GM21737 (cell line): Measurements from ENCODE around the gene TPSB2.
"Not testable (repeated sequence)": the region's sequence is repeated elsewhere in the genome, so short reads cannot be mapped to it uniquely, and the experiment has no call there.

ENCODE experiments used
- ATAC-seq: cut with Tn5 transposase; IDR thresholded peaks from one replicate; pipeline ENCODE4 v1.9.1; 2021; ENCODE audit warnings: mild to moderate bottlenecking, moderate library complexity; ENCODE audit not compliant: unreplicated experiment

Gene TPSB2

DNA sequence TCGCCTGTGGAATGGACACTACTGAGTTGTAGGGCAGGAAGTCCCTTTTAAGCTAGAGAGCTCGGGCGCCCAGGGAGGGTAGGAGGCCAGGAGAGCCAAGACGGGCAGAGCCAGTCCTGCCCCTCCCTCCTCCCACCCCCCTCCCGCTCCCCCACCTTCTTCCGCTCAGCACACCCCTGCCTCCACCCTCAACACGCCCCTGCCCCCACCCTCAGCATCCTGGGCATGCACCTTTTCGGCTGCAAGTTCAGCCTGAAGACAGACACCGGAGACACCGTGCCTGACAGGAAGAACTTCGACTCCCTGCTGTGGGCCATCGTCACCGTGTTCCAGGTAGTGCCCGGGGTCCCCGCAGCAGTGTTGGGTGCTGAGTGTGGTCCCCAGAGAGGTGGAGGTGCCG, 23.2 kb downstream of the TPSB2 start:
- ATAC-seq, result no peak

DNA sequence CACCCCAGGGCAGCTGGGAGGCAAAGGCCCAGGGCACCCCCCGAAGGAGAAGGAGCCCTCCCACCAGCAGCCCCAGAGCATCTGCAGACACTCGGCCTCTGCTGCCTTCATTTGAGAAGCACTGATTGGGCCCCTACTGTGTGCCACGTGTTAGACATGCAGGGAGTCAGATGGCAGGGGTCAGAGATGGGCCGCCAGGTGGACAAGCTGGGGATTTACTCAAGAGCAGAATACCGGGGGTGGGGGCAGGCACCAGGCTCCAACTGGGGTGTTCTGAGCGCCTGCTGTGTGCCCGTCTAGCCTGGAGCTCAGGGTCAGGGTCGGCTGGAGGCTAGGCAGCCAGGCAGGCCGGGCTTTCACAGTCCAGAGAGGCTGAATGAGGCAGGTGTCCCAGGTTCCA, 23.7 kb downstream of the TPSB2 start:
- ATAC-seq, result no peak

DNA sequence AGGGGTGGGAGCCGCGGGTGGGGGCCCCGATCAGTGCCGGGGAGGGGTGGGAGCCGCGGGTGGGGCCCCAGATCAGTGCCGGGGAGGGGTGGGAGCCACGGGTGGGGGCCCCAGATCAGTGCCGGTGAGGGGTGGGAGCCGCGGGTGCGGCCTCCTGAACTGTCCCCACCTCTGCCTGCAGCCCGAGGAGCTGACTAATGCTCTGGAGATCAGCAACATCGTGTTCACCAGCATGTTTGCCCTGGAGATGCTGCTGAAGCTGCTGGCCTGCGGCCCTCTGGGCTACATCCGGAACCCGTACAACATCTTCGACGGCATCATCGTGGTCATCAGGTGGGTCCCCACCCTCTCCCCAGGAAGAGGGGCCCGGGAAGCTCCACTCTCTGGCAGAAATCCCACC, 25.1 kb downstream of the TPSB2 start:
- ATAC-seq, result no peak

DNA sequence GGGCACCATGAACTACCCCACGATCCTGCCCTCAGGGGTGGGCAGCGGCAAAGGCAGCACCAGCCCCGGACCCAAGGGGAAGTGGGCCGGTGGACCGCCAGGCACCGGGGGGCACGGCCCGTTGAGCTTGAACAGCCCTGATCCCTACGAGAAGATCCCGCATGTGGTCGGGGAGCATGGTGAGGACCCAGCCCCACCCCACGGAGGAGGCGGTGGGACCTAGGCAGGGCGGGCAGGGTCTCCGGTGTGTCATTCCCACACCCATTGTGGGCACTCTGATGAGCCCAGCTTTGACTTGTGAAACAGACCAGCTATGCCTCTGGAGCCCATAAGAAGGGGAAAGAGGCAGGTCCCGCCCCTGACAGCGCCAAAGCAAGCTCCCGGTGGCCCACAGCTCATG, 27.7 kb downstream of the TPSB2 start:
- ATAC-seq, result no peak

DNA sequence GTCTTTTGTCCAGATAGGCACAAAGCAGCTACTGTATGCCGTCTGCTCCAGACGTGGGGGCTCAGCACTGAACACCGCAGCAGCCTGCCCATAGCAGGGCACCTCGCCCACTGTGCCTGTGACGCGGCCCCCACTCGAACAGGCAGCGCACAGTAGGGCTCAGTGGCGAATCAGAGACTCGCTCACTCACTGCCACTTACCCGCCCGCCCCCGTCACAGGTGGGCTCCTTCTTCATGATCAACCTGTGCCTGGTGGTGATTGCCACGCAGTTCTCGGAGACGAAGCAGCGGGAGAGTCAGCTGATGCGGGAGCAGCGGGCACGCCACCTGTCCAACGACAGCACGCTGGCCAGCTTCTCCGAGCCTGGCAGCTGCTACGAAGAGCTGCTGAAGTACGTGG, 28.5 kb downstream of the TPSB2 start:
- ATAC-seq, result no peak

DNA sequence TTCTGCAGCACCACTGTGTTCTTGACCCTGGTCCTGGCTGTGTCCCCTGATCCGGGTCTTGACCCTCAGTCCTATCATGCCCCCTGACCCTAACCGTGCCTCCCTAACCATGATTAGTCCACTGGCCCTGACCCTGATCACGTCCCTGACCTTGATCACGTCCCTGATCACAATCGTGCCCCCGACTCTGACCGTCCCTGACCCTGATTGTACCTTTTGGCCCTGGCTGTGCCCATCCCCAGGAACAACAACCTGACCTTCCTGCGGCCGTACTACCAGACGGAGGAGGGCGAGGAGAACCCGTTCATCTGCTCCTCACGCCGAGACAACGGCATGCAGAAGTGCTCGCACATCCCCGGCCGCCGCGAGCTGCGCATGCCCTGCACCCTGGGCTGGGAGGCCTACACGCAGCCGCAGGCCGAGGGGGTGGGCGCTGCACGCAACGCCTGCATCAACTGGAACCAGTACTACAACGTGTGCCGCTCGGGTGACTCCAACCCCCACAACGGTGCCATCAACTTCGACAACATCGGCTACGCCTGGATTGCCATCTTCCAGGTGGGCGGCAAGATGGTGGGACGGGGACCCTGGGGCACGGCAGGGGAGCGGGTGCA, 29.9 kb downstream of the TPSB2 start:
- no peak for ATAC-seq

DNA sequence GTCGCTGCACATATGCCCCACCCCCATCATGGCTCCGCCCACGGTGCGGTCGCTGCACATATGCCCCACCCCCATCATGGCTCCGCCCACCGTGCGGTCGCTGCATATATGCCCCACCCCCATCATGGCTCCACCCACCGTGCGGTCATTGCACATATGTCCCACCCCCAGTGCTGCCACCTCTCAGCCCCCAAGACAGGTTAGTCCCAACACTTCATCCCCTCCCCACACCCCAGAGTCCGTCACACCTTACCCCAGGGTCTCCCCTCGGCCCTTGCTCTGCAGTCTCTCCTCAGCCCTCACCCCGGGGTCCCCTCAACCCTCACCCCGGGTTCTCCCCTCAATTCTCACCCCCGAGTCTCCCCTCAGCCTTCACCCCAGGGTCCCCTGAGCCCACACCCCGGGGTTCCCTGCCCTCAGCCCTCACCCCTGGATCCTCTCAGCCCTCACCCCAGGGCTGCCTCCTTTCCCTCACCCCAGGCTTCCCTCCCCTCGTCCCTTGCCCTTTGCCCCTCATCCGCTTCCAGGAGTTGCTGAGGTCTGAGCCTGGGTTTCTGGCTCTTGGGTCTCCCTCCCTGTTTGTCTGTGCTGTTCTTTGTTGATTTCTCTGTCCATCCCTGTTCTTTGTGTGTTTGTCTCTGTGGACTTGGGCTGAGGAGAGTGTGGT, 30.5 kb downstream of the TPSB2 start:
- ATAC-seq, result no peak

DNA sequence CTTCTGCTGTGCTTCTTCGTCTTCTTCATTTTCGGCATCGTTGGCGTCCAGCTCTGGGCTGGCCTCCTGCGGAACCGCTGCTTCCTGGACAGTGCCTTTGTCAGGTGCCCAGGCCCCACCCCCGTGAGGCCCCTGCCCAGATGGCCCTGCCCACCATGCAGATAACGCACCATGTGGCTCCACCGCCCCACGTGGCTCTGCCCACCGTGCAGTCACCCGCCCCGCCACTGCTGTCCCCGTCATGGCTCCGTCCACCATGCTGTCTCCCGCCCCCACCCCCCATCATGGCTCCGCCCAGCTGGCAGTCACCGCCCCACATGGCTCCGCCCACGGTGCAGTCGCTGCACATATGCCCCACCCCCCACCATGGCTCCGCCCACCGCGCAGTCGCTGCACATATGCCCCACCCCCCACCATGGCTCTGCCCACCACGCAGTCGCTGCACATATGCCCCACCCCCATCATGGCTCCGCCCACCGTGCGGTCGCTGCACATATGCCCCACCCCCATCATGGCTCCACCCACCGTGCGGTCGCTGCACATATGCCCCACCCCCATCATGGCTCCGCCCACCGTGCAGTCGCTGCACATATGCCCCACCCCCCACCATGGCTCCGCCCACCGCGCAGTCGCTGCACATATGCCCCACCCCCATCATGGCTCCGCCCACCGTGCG, 31.2 kb downstream of the TPSB2 start:
- not testable (repeated sequence) for ATAC-seq

DNA sequence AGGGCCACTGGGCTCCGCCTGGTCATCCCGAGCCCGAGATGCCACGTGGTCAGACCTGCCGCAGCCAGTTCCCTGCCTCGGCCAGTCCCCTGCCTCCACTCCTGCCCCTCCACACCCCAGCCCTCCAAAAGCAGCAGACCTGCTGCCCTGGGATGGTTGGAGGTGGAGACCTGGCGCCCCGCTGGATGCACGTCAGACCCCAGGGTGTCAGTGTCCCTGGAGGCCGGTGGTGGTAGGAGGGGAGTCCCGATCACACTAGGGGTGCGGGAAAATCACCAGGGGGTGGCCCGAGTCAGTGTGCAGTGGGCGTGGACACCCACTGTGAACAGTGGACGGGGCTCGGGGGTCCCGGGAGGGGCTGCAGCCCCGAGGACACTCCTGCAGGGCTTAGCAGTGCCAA, 31.8 kb downstream of the TPSB2 start:
- no peak for ATAC-seq

DNA sequence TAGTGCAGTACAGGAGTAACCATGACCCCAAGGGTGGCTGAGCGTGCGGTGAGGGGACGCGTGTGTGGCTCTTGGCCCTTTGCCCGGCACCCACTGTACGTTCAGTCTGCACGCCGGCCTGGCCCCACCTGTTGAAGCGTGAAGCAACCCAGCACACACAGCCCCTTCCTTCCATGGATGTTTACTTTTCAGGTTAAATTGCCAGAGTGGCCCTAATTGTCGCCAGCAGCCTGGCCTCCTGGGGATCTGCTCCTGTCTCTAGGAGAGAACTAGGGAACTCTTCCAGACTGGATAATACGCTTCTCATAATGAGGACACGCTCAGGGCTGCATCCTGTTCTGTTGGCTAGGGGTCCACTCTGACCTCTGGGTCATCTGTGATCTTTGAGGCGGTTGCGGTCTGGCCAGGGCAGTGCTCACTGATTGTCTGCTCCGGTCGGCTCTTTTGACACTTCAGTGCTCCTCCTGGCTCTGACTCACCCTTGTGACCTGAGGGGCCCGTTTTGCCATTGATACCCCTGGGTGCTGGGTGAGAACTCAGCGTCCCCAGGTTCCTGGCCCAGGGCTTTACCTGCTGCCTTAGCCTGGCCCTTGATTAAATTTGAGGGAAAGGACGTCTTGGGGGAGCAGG, 32.6 kb downstream of the TPSB2 start:
- ATAC-seq, result no peak

DNA sequence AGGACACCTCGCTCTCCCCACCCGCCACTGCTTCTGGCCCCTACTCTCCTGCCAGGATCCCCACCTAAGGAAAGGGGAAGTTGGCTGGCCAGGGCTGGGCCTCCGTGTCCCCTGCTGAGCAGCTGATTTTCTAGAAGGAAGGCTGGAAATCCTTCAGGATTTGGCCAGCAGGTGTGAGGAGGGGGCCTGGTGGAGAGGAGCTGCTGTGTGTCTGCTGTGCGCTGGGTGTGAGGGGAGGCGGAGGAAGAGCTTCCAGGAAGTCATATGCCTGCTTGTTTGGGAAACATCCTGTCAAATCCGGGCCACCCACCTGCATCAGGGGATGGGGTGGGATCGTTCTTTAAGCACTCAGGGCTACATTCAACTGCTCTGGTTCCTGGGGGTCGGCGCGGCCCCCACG, 33.5 kb downstream of the TPSB2 start:
- ATAC-seq, result no peak

DNA sequence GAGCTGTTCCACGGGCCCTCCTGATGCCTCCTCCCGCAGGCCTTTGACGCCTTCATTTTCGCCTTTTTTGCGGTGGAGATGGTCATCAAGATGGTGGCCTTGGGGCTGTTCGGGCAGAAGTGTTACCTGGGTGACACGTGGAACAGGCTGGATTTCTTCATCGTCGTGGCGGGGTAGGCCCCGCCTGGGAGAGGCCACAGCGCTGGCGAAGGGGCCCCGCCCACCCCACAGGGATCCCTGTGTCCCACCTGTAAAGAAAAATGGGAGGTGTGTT, 34.7 kb downstream of the TPSB2 start:
- ATAC-seq, result no peak

DNA sequence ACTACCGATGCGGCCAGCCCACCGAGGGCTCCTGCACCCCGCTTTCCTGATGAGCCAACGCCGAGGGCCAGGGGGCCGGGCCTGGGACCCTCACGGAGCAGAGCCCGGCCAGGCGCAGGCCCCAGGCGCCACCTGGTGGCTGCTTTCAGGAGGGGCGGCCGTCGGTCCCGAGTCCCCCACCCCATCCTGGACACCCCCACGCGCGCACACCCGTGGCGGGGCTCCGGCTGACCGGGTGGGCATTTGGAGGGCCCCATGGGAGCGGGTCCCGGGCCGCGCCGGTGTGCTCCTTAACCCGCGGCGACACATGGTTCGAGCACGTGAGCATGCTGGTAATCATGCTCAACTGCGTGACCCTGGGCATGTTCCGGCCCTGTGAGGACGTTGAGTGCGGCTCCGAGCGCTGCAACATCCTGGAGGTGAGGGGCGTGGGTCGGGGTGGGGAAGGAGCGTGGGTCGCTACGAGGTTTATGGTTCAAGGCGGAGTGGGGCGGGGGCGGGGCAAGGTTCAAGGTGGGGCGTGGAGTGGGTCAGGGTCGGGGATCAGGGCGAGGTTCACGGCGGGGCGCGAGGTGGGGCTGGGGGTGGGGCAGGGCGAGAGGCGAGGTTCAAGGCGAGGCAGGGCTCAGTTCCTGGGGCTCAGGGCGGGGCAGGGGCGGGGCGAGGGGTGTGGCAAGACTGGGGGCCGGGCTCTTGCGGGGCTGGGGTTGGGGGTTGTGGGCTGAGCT, 35.2 kb downstream of the TPSB2 start:
- no peak for ATAC-seq

DNA sequence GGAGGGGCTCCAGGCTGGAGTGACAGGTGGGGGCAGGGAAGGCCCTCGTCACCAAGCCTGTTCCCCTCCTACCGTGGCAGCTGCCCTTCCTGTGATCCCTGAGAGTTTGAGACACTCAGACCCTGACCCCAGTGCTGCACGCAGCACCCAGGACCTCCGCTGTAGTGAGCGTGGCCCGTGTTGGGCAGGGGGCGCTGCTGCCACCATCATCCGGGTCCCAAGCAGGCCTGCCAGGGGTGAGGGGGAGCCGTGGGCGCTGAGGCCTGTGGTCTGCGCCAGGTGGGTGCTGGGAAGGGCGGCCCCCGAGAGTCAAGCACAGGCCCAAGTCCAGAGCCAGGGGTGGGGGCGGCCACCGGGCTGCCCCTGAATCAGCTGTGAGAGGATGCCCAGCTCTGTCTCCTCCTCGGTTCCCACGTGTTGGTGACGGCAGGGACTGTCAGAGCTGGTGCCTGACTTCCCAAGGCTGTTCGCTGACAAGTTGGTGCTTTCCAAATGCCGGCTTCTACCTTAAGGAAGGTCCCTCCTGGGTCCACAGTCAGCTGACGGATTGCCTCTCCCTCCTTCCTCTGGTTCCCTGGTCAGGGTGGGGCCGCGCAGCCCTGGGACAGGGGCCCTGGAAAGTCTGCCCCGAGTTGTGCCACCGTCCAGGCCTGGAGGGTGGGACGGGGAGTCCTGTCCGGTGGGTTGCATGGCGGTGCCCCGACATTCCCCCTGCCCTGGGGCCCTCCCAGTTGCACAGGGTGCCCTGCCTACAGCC, 36.0 kb downstream of the TPSB2 start:
- ATAC-seq, result no peak

DNA sequence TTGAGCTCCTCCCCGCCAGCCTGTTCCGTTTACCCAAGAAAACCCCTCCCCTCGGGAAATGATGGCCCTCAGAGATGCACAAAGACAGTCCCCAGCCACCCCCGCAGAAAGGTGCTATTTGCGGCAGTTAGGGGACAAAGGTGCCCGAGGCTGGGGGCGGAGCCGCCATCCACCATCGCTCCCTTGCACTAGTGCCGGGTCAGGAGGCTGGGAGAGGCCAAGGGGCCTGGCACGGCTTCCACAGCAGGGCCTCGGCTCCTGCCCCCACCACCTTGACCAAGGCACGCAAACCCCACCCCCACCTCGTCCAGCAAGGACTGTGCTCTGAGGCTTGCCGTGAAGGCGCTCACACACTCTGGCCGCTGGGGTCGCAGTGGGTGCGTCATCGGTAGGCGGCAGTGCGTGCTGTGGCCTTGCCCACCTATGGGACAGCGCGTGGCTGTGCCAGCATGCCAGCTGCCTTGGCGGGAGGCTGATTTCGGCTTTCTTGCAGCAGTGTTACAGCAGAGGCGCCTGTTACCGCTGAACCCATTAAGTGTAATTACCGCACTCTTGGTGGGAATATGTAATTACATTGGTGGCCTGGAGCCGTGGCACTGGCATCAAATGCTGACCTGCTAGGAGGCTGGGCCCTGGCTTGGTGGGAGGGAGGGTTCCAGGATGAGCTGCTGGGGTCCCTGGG, 36.7 kb downstream of the TPSB2 start:
- ATAC-seq, result no peak

DNA sequence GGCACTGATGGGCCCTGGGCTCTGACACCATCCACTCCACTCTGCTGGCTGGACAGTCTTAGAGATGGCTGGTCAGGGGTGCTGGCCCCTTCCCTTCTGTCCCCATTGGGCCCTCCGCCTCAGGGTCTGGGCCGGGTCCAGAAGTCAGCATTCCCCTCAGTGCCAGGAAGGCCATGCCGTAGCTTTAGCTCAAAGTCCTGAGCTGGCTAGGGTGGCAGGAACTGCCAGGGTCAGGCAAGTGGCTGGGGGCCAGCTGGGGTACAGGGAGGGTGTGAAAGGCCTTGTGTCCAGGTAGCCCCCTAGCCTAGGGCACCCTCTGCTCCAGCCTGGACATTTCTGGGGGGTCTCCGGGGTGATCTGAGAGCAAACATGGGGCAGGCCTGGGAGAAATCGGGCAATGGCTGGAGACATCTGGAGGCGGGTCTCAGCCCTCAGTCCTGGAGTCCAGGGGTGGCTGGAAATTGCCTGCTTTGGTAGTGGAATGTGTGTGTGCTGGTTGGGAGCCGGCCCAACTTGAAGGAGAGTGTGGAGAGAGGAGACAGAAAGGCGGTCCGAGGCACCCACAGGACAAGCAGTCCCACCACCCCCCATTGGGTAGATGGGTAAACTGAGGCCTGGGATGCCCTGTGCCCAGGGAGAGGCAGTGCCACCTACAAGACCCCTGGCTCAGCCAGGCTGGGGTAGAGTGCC, 37.5 kb downstream of the TPSB2 start:
- no peak for ATAC-seq

DNA sequence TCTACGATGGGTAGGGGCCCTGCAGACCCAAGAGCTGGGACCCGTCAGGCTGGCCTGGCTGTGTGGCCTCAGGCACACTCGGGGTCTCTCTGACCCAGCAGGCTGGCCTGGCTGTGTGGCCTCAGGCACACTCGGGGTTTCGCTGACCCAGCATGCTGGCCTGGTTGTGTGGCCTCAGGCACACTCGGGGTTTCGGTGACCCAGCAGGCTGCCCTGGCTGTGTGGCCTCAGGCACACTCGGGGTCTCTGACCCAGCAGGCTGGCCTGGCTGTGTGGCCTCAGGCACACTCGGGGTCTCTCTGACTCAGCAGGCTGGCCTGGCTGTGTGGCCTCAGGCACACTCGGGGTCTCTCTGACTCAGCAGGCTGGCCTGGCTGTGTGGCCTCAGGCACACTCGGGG, 39.2 kb downstream of the TPSB2 start:
- not testable (repeated sequence) for ATAC-seq

DNA sequence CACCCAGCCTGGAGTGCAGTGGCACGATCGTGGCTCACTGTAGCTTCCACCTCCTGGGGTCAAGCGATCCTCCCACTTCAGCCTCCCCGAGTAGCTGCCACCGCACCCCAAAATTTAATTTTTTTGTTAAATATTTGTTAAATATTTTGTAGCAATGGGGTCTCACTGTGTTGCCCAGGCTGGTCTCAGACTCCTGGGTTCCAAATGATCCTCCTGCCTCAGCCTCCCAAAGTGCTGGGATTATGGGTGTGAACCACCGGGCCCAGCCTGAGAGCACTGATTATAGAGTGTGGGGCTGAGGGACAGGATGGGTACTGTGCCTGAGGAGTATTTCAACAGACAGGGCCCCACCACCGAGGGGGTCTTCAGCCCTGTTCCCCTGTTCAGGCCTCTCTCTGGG, 40.5 kb downstream of the TPSB2 start:
- no peak for ATAC-seq

DNA sequence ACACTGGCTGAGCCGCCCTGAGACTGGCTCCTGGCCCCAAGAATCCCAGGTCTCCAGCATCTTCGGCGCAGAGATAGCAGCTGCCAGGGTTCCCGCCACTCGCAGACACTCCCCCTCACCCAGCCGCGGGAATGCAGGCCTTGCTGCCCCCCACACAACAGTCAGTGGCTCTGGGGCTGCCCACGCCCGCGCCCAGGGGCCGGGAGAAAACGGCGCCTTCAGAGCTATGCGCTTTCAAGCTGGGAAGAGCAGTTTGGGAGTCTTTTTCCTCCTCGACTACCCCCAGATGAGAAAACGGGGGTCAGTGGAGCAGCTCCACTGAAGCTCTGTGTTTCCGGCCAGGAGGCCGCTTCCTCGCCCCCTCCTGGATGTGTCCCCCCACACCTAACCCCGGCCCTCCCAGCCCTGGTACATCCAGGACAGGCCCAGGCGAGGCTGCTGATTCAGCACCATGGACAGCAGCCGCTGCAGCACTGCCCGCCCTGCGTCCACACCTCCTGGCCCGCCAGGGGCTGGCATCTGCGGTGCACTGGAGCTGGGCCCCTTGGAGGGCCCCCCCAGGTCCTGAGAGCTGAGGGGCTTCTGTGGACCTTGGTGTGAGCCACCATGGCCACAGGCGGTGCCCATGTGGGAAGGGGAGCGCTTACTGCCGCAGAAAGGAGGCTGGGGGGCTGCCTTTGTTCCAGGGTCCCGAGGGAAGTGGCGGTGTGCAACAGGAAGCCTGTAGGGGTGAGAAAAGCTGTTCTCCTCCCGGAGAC, 41.4 kb downstream of the TPSB2 start:
- no peak for ATAC-seq
